Cortex of kidney (tissue), 1 donor: Measurements from ENCODE around the gene STRAP.
"Not testable (repeated sequence)": the region's sequence is repeated elsewhere in the genome, so short reads cannot be mapped to it uniquely, and the experiment has no call there.

Source experiments
- DNase-seq: peaks from one replicate; lab custom pipeline; 2025; lab: John Stamatoyannopoulos, UW

Gene STRAP

GRCh38 chr12:15928346-15928745 lies 46.2 kb downstream of the STRAP start:
- DNase-seq = no peak

- no peak for DNase-seq
These were observed 46.8 kb downstream of the STRAP start for GRCh38 chr12:15928870-15929571.

DNA sequence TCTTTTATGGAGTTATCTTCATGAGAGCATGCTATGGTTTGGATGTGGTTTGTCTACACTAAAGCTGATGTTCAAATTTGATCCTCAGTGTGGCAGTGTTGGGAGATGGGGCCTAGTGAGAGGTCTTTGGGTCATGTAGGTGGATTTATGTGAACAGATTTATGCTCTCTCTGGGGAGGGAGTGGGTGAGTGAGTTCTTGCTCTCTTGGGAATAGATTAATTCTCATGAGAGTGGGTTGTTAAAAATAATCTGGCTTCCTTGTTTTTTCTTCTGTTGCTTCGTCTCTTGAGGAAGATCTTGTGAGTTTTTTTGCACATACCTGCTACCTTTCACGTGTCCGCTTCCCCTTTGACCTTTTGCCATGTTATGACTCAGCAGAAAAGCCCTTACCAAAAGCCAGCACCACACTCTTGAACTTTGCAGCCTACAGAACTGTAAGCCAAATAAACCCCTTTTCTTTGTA lies 49.4 kb downstream of the STRAP start:
- DNase-seq = no peak

DNA sequence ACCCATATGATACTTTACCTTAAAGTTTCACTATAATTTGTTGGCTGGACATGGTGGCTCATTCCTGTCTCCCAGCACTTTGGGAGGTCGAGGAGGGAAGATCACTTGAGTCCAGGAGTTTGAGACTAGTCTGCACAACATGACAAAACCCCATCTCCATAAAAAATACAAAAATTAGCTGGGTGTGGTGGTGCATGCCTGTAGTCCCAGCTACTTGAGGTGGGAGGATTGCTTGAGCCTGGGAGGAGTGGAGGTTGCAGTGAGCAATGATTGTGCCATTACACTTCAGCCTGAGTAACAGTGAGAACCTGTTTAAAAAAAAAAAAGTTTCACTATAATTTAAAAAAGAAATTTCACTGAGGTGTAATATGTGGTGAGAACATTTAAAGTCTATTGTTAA lies 50.1 kb downstream of the STRAP start:
- no peak for DNase-seq

- DNase-seq = no peak
These were observed 50.8 kb downstream of the STRAP start for GRCh38 chr12:15932971-15933370.

- DNase-seq = no peak
These were observed 51.6 kb downstream of the STRAP start for GRCh38 chr12:15933751-15934150.

DNA sequence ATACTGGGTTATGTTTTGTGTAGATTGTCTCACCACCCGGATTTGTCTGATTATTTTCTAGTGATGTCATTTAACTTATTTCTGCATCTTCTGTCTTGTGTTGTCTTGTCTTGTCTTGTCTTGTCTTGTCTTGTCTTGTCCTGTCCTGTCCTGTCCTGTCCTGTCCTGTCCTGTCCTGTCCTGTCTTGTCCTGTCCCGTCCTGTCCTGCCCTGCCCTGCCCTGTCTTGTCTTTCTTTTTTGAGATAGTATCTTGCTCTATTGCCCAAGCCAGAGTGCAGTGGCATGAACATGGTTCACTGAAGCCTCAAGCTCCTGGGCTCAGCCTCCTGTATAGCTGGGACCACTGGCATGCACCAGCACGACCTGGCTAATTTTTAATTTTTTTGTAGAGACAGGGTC lies 54.6 kb downstream of the STRAP start:
- DNase-seq = no peak

GRCh38 chr12:15937902-15938301 lies 55.7 kb downstream of the STRAP start:
- DNase-seq = no peak

GRCh38 chr12:15939111-15939510 lies 56.9 kb downstream of the STRAP start:
- DNase-seq = no peak

DNA sequence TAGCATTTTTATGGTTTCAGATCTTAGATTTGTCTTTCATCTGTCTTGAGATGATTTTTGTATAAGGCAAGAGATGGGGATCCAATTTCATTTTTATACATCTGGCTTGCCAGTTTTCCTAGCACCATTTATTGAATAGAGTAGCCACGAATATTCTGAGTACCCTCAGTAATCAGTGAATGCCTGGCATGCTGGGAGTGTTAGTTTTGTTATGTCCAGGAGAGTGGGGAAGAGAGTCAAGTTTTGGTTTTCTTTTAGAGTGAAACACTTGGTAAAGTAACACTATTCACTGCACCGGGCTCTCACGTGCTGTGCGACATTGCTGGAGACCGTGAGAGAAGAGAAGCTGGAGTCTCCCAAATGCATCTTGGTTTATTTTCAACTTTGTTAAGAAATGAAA lies 60.3 kb downstream of the STRAP start:
- DNase-seq = no peak

DNA sequence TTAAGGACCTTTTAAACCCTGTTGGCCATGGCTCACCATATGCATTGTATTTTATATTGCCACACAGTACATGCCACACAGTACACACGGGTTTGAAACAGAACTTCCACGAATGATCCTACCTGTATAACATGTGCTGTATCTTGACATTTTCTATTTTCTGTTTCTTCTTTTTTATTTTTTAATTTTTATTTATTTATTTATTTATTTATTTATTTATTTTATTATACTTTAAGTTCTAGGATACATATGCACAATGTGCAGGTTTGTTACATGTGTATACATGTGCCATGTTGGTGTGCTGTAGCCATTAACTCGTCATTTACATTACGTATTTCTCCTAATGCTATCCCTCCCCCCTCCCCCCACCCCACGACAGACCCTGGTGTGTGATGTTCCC lies 61.3 kb downstream of the STRAP start:
- DNase-seq = not testable (repeated sequence)

- DNase-seq = not testable (repeated sequence)
These were observed 66.3 kb downstream of the STRAP start for GRCh38 chr12:15948461-15948860.
